Ovary (tissue), 9 donors: Measurements from ENCODE around the gene S100A14. TPM values are rescaled to one million over a fixed set of nuclear protein-coding genes. Genes with fewer than 3 reads are reported as not detected.

Experiments
- DNase-seq, 5 donors: peaks; one replicate each; pipeline ENCODE4 v3.0.0-alpha.2; 2019 to 2020
- H3K27ac ChIP-seq, 2 donors: fragments of 200-600 bp; one replicate each; pipeline versions ENCODE4 v1.5.1 to v1.8.0; 2019 to 2022
- H3K27me3 ChIP-seq: fragments of 200-600 bp; one replicate; pipeline ENCODE4 v1.8.0; 2022
- H3K36me3 ChIP-seq: fragments of 200-600 bp; sonication (generic); one replicate; pipeline ENCODE4 v1.5.1; 2019
- H3K4me1 ChIP-seq: one replicate; pipeline ENCODE4 v1.8.1; 2013; ENCODE audit warnings: mild to moderate bottlenecking, moderate library complexity; ENCODE audit not compliant: insufficient read depth
- H3K4me3 ChIP-seq: fragments of 200-600 bp; sonication (generic); one replicate; pipeline ENCODE4 v1.5.1; 2017
- H3K9me3 ChIP-seq, 2 donors: fragments of 200-600 bp in 1 of 2; sonication (generic) in 1 of 2; one replicate each; pipeline versions ENCODE4 v1.5.1 to v1.8.1; 2013 to 2019; ENCODE audit warnings: mild to moderate bottlenecking in 1 of 2, moderate library complexity in 1 of 2
- EP300 ChIP-seq: sonication (generic); formaldehyde crosslinking; IDR thresholded peaks from one replicate; pipeline ENCODE4 v1.6.1; 2017; ENCODE audit warnings: antibody characterized with exemption
- POLR2A ChIP-seq: fragments of 450-650 bp; IDR thresholded peaks from one replicate; pipeline ENCODE4 v1.6.1; 2017; ENCODE audit warnings: antibody characterized with exemption, mild to moderate bottlenecking, moderate library complexity
- WGBS, 3 donors: extraction: QIAGEN DNeasy Blood & Tissue Kit in 1 of 3; methylation state at CpG; one replicate each; pipeline versions ENCODE4 v1.1.5 to v1.1.7; 2013 to 2017; 5-methylcytosine and 5-hydroxymethylcytosine counted together
- intact Hi-C, 4 donors: fragments of 100-400 bp; cut with DNase I; formaldehyde crosslinking; loops; one replicate each; pipeline versions ENCODE4 v1.11.0 to v1.15.1; 2022 to 2023
- polyA plus RNA-seq, 2 donors: library from polyadenylated mRNA; stranded (reverse); fragments of 200-250 nt in 1 of 2; fragments of 350-450 nt in 1 of 2; fragmentation: Illumina TruSeq in 1 of 2; extraction: RNeasy Lipid Tissue Mini Kit (QIAGEN cat#74804) in 1 of 2; gene quantifications; one replicate each; pipeline ENCODE4 v1.2.3, GENCODE V29; 2013 to 2014
- total RNA-seq, 7 donors: library from RNA; depleted of rRNA in 2 of 7; stranded (reverse); fragments of >200 nt in 2 of 7; fragmentation: NEBNext Ultra II Directional in 3 of 7; extraction: Animal tissue kit (Norgen Biotek cat#: 25700) in 3 of 7; gene quantifications; one replicate each; pipeline versions ENCODE4 v1.1.0 to v1.2.4, GENCODE V29; 2016 to 2023
- TF ChIP-seq, protein P1 (sequence below), 3 donors: fragments of 450-650 bp in 2 of 3; fragments of 200-600 bp in 1 of 3; IDR thresholded peaks; one replicate each; pipeline versions ENCODE4 v1.5.1 to v1.8.0; 2016 to 2022; ENCODE audit warnings: antibody characterized with exemption in 3 of 3, mild to moderate bottlenecking in 1 of 3
- donor health status: DM: no; HTN: no; CAD: no; lungs with moderate emphysema.
- donor health status: DM: no; HTN: no; CAD: no.
- donor health status: Bipolar disorder and iron deficiency.
- donor health status: DM: yes; HTN: yes; CAD: no.
- donor health status: DM: no; HTN: no; CAD: no.
- donor health status: DM: yes; HTN: yes; CAD: no.

The S100A14 gene
- total and polyA plus RNA-seq, 9 donors: 0.40 to 19.8 (median 2.1) TPM; not detected in 2

DNA sequence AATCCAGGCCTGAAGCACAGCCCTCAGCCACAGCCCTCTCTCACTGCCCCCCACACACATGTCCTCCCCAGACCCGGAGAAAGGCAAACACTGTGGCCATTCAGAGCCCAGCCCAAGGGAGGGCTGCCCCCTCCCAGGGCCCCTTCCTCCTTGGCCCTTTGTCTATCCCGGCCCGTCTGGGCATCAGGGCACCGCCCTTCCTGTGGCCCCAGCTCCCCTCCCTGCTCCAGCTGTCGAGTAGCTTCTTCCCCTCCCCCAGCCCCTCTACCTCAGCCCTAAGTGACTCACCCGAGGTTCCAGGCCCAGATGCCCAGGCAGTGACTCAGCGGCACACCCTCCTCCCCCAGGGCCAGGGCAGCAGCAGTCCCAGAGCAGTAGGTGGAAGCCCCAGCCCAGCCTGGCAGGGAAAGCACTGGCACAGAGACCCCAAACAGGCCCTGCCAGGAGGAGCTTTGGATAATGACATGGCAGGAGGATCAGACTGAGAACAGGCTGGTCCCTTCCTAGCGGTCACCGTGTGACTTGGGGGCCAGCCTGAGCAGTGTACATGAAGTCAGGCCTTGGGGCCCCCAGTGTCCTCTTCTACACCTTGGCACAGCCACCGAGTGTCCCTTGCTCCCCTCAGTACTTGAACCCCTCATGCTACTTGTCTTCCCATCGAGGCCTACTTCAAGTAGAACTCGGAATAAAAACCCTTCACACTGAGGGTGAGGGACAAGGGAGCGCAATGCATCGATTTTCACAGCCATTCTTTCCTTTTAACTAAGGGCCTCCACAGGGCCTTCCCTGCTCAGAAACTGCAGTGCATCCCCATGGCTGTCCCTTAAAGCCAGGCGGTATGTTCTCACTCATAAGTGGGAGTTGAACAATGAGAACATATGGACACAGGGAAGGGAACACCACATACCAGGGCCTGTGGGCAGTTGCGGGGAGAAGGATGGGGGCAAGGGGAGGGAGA, 49.4 kb downstream of the S100A14 start:
- peak; percentile 89 to 96 (median 91) for DNase-seq
- H3K4me3 ChIP-seq: no peak overlapping the region
- intact Hi-C loops: loop anchor here (1.0 to 10.0 kb wide), 5 partner anchors 30 to 214 kb away; partner anchors contain the start of gene S100A9 (in 1 of the 4)
- H3K36me3 ChIP-seq: no peaks in the 10 kb centered on the region
- peak overlapping the region; percentile 83 to 90 for H3K27ac ChIP-seq
- no peaks in the 10 kb centered on the region for H3K27me3 ChIP-seq
- H3K4me1 ChIP-seq: peaks cover 16% of the 10 kb centered on the region
- H3K9me3 ChIP-seq: no peaks in the 10 kb centered on the region
- 49 to 54% (median 52%) methylated on average over 14 to 16 of the region's 16 CpGs for WGBS, 3 donors
- TF ChIP-seq POLR2A (no peak), EP300 (no peak)
- TF ChIP-seq, protein P1, sequence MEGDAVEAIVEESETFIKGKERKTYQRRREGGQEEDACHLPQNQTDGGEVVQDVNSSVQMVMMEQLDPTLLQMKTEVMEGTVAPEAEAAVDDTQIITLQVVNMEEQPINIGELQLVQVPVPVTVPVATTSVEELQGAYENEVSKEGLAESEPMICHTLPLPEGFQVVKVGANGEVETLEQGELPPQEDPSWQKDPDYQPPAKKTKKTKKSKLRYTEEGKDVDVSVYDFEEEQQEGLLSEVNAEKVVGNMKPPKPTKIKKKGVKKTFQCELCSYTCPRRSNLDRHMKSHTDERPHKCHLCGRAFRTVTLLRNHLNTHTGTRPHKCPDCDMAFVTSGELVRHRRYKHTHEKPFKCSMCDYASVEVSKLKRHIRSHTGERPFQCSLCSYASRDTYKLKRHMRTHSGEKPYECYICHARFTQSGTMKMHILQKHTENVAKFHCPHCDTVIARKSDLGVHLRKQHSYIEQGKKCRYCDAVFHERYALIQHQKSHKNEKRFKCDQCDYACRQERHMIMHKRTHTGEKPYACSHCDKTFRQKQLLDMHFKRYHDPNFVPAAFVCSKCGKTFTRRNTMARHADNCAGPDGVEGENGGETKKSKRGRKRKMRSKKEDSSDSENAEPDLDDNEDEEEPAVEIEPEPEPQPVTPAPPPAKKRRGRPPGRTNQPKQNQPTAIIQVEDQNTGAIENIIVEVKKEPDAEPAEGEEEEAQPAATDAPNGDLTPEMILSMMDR (IDR thresholded peaks at IDR 0.05): no peak

DNA sequence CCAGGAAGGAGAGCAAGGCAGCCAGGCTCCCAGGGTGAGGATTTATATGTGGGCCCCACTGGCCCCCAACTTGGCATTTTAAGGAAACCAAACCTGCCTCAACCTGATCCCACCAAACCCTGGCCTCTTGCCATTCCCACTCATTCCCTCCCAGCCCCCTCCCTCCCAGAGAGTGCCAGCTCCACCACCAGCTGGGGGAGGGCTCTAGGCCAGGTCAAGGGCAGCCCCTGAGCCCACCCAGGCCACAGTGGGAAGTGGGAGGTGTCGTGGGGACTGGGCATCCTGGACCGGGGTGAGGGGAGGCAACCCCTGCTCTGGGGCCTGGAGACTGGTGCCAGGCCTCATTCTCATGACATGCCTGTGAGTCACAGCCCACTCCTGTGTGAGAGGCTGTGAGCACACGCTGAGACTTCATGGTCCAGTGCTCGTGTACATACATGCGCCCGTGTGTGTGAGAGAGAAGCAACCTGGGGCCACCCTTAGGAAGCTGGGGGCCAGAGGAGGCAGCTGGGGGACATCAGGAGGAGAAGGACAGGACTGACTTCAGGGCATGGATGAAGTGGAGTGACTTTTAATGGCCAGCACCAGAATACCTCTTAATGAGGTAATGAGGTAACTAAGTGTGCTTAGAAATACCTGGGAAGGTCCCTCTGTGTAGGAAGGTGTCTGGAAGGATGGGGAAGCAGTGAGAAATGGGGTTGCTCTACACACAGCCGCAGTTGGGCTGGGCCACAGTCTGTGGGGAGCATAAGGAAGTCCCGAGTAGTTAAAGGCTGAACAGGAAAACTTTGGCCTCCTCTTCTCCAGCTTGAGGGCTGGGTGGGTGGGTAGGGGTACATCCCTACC, 50.4 kb downstream of the S100A14 start, which contains the start of gene S100A2:
Gene S100A2, minus strand, starts transcription at position 316 of the 846 bp plus-strand sequence. CDS start 1,967 bp downstream, outside the sequence.
- TF ChIP-seq POLR2A: no peak
- TF ChIP-seq, protein P1 (IDR thresholded peaks at IDR 0.05): no peak
- TF ChIP-seq EP300: no peak
- H3K27ac ChIP-seq: peak within 1 kb of the TSS; percentile 83 to 90
- intact Hi-C loops: loop anchor here (1.0 to 10.0 kb wide), 5 partner anchors 29 to 213 kb away; partner anchors contain the start of gene S100A9 (in 1 of the 4)
- H3K4me3 ChIP-seq: no peak within 1 kb of the TSS
- H3K36me3 ChIP-seq: no peaks in the 10 kb centered on the region
- peaks cover 18% of the 10 kb centered on the region for H3K4me1 ChIP-seq
- H3K9me3 ChIP-seq: no peaks in the 10 kb centered on the region
- WGBS, 3 donors: 49 to 53% (median 52%) methylated on average over 8 of the region's 8 CpGs
- DNase-seq: peak; percentile 63 to 71 (median 69)
- H3K27me3 ChIP-seq: no peaks in the 10 kb centered on the region

Other genes with a start within 250 kb of the S100A14 start
- 1 to 10 TPM in 3 of 7 donors, under 1 TPM in 2, not detected in 2; 0.70 to 2.4 (median 1.0) TPM for gene S100A12, start 240.7 kb downstream of the S100A14 start, total RNA-seq
- 1 to 10 TPM in 1 of 2 donors, under 1 TPM in 1; 0.80 to 1.0 TPM for gene S100A12, start 240.7 kb downstream of the S100A14 start, polyA plus RNA-seq
- gene S100A8, start 225.3 kb downstream of the S100A14 start, total RNA-seq: 10 to 100 TPM in 3 of 7 donors, 1 to 10 TPM in 4; 5.3 to 60.5 (median 9.1) TPM
- 10 to 100 TPM in 1 of 2 donors, 1 to 10 TPM in 1; 8.3 to 19.4 TPM for gene S100A8, start 225.3 kb downstream of the S100A14 start, polyA plus RNA-seq
- gene S100A7A, start 199.8 kb downstream of the S100A14 start, total RNA-seq: not detected
- not detected for gene S100A7A, start 199.8 kb downstream of the S100A14 start, polyA plus RNA-seq
- under 1 TPM in 1 of 7 donors, not detected in 6; 0.97 TPM for gene S100A7, start 155.7 kb downstream of the S100A14 start, total RNA-seq
- not detected for gene S100A7, start 155.7 kb downstream of the S100A14 start, polyA plus RNA-seq
- gene S100A6, start 80.3 kb downstream of the S100A14 start, total RNA-seq: 100 to 1,000 TPM; 170 to 646 (median 456) TPM
- gene S100A6, start 80.3 kb downstream of the S100A14 start, polyA plus RNA-seq: 100 to 1,000 TPM; 587 to 764 TPM
- gene S100A5, start 75.4 kb downstream of the S100A14 start, total RNA-seq: not detected
- not detected for gene S100A5, start 75.4 kb downstream of the S100A14 start, polyA plus RNA-seq
- gene S100A4, start 70.5 kb downstream of the S100A14 start, total RNA-seq: 10 to 100 TPM; 12.7 to 85.5 (median 37.3) TPM
- gene S100A4, start 70.5 kb downstream of the S100A14 start, polyA plus RNA-seq: 100 to 1,000 TPM; 104 to 160 TPM
- 1 to 10 TPM in 3 of 7 donors, under 1 TPM in 1, not detected in 3; 0.48 to 2.5 (median 1.3) TPM for gene S100A3, start 67.1 kb downstream of the S100A14 start, total RNA-seq
- 1 to 10 TPM in 1 of 2 donors, not detected in 1; 2.2 TPM for gene S100A3, start 67.1 kb downstream of the S100A14 start, polyA plus RNA-seq
- gene S100A2, start 50.5 kb downstream of the S100A14 start, total RNA-seq: 1 to 10 TPM in 4 of 7 donors, under 1 TPM in 1, not detected in 2; 0.61 to 4.0 (median 1.8) TPM
- 1 to 10 TPM in 1 of 2 donors, under 1 TPM in 1; 0.88 to 3.3 TPM for gene S100A2, start 50.5 kb downstream of the S100A14 start, polyA plus RNA-seq
- gene S100A16, start 3.2 kb downstream of the S100A14 start, total RNA-seq: 100 to 1,000 TPM in 2 of 7 donors, 10 to 100 TPM in 5; 40.7 to 110 (median 67.3) TPM
- 100 to 1,000 TPM; 117 to 200 TPM for gene S100A16, start 3.2 kb downstream of the S100A14 start, polyA plus RNA-seq
- 100 to 1,000 TPM in 4 of 7 donors, 10 to 100 TPM in 3; 73.2 to 263 (median 103) TPM for gene S100A13, start 11.2 kb upstream of the S100A14 start, total RNA-seq
- gene S100A13, start 11.2 kb upstream of the S100A14 start, polyA plus RNA-seq: 100 to 1,000 TPM; 179 to 560 TPM
- gene S100A1, start 12.1 kb upstream of the S100A14 start, total RNA-seq: 10 to 100 TPM in 2 of 7 donors, 1 to 10 TPM in 3, under 1 TPM in 1, not detected in 1; 0.91 to 77.2 (median 4.8) TPM
- gene S100A1, start 12.1 kb upstream of the S100A14 start, polyA plus RNA-seq: 1 to 10 TPM in 1 of 2 donors, under 1 TPM in 1; 0.97 to 1.2 TPM
- 10 to 100 TPM; 54.0 to 91.1 (median 79.0) TPM for gene CHTOP, start 17.7 kb upstream of the S100A14 start, total RNA-seq
- 10 to 100 TPM; 66.3 to 72.9 TPM for gene CHTOP, start 17.7 kb upstream of the S100A14 start, polyA plus RNA-seq
- gene SNAPIN, start 42.4 kb upstream of the S100A14 start, total RNA-seq: 10 to 100 TPM; 31.6 to 48.9 (median 38.4) TPM
- gene SNAPIN, start 42.4 kb upstream of the S100A14 start, polyA plus RNA-seq: 10 to 100 TPM; 41.3 to 70.2 TPM
- gene ILF2, start 54.7 kb upstream of the S100A14 start, total RNA-seq: 100 to 1,000 TPM in 6 of 7 donors, 10 to 100 TPM in 1; 92.5 to 133 (median 122) TPM
- 100 to 1,000 TPM in 1 of 2 donors, 10 to 100 TPM in 1; 87.3 to 206 TPM for gene ILF2, start 54.7 kb upstream of the S100A14 start, polyA plus RNA-seq
- 10 to 100 TPM; 23.6 to 96.5 (median 50.7) TPM for gene NPR1, start 62.4 kb upstream of the S100A14 start, total RNA-seq
- 10 to 100 TPM; 20.6 to 31.3 TPM for gene NPR1, start 62.4 kb upstream of the S100A14 start, polyA plus RNA-seq
- 10 to 100 TPM; 49.5 to 74.4 (median 58.6) TPM for gene INTS3, start 111.7 kb upstream of the S100A14 start, total RNA-seq
- gene INTS3, start 111.7 kb upstream of the S100A14 start, polyA plus RNA-seq: 10 to 100 TPM; 41.6 to 54.5 TPM
- 10 to 100 TPM in 6 of 7 donors, 1 to 10 TPM in 1; 9.5 to 50.9 (median 31.1) TPM for gene SLC27A3, start 159.1 kb upstream of the S100A14 start, total RNA-seq
- gene SLC27A3, start 159.1 kb upstream of the S100A14 start, polyA plus RNA-seq: 10 to 100 TPM; 23.2 to 31.5 TPM